Activated CD4-positive, CD25-positive, alpha-beta regulatory T cell treated with anti-CD3 and anti-CD28 coated beads, Interleukin-2, amount 50 U/mL, for 24 hours (primary cell): ENCODE results near the gene ELAPOR2.
"Not testable (repeated sequence)": the region's sequence is repeated elsewhere in the genome, so short reads cannot be mapped to it uniquely, and the experiment has no call there.

Experiments used
- ATAC-seq, 2 donors: fragments of 150-1000 bp; cut with Tn5 transposase; one replicate each; pipeline ENCODE4 v1.10.0; 2021; ENCODE audit warnings: mild to moderate bottlenecking in 1 of 2, moderate library complexity in 1 of 2

The ELAPOR2 gene

GRCh38 chr7:87039691-87040299 lies 19.7 kb downstream of the ELAPOR2 start:
- not testable (repeated sequence) for ATAC-seq

- no peak for ATAC-seq
These were observed 20.3 kb downstream of the ELAPOR2 start for GRCh38 chr7:87038993-87039690.

GRCh38 chr7:87036985-87037384 lies 22.5 kb downstream of the ELAPOR2 start:
- ATAC-seq, result no peak

- ATAC-seq, result no peak
These were observed 26.7 kb downstream of the ELAPOR2 start for GRCh38 chr7:87032604-87033339.

GRCh38 chr7:87029078-87029477 lies 30.4 kb downstream of the ELAPOR2 start:
- no peak for ATAC-seq

GRCh38 chr7:87028636-87029035 lies 30.8 kb downstream of the ELAPOR2 start:
- no peak for ATAC-seq

GRCh38 chr7:87027900-87028299 lies 31.6 kb downstream of the ELAPOR2 start:
- ATAC-seq, result no peak

- no peak for ATAC-seq
These were observed 38.2 kb downstream of the ELAPOR2 start for GRCh38 chr7:87021285-87021684.

- no peak for ATAC-seq
These were observed 42.8 kb downstream of the ELAPOR2 start for GRCh38 chr7:87016606-87017005.

- ATAC-seq, result no peak
These were observed 45.6 kb downstream of the ELAPOR2 start for GRCh38 chr7:87013840-87014190.

GRCh38 chr7:87013136-87013839 lies 46.2 kb downstream of the ELAPOR2 start:
- ATAC-seq, result no peak
